Measurements from ENCODE around the gene PRSS22.

DNA sequence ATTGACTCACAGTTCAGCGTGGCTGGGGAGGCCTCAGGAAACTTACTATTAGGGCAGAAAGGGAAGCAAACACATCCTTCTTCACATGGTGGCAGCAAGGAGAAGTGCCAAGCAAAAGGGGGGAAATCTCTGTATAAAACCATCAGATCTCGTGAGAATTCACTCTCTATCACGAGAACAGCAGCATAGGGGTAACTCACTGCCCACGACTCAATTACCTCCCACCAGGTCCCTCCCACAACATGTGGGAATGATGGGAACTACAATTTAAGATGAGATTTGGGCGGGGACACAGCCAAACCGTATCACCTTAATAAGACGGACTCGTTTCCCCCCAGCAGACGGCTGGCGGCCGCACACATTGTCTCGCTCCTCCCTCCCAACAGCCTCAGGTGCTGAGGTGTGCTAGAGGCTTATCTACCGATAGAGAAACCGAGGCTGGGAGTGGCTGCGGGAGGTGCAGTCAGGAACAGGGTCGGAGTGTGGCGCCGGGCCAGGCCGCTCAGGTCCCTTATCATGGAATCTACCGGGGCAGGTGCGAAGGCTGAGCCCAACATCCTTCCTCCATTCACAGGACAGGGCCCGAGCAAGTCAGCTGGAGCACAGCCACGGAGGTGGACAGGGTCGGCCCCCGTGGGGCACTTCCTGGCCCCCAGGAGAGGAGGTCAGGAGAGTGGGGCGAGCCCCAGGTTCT lies 32.8 kb downstream of the PRSS22 start:
- TF ChIP-seq, protein P1, sequence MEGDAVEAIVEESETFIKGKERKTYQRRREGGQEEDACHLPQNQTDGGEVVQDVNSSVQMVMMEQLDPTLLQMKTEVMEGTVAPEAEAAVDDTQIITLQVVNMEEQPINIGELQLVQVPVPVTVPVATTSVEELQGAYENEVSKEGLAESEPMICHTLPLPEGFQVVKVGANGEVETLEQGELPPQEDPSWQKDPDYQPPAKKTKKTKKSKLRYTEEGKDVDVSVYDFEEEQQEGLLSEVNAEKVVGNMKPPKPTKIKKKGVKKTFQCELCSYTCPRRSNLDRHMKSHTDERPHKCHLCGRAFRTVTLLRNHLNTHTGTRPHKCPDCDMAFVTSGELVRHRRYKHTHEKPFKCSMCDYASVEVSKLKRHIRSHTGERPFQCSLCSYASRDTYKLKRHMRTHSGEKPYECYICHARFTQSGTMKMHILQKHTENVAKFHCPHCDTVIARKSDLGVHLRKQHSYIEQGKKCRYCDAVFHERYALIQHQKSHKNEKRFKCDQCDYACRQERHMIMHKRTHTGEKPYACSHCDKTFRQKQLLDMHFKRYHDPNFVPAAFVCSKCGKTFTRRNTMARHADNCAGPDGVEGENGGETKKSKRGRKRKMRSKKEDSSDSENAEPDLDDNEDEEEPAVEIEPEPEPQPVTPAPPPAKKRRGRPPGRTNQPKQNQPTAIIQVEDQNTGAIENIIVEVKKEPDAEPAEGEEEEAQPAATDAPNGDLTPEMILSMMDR (IDR thresholded peaks at IDR 0.05) = no peak
- TF ChIP-seq POLR2A (IDR thresholded peaks at IDR 0.05) = no peak

Data from thyroid gland (tissue), 4 donors.